ENCODE measurements around the gene FILIP1. TPM values are rescaled to one million over a fixed set of nuclear protein-coding genes. Genes with fewer than 3 reads are reported as not detected.

Gene FILIP1
- total RNA-seq, 1 experiment from 2014 or later: 2.9 TPM

GRCh38 chr6:75266716-75267291 lies 226.8 kb downstream of the FILIP1 start:
- Mint-ChIP-seq H3K4me3 (no peak overlapping the region), H3K4me1 (peaks cover 46% of the 10 kb centered on the region), H3K27ac (no peak overlapping the region), H3K36me3 (peaks cover 30% of the 10 kb centered on the region), H3K9me3 (peaks cover 16% of the 10 kb centered on the region), H3K27me3 (ENCODE audit: low read depth) (no peaks in the 10 kb centered on the region)
- DNase-seq (ENCODE audit: low spot score) (no peak), ATAC-seq (peak; percentile 19; the same call in 1 of the 2 replicates)
- CTCF ChIA-PET: interaction anchor here (0.7 to 2.2 kb wide), 9 partner anchors 11 to 296 kb away, joined by 3 to 16 read pairs (median 4); partner anchors contain the start of gene COX7A2
- POLR2A ChIA-PET: interaction anchor here (0.5 kb wide), 1 partner anchor 327 kb away, joined by 10 read pairs; no protein-coding TSS in a partner anchor
- peak; percentile 56 for TF ChIP-seq CTCF (IDR thresholded peaks at IDR 0.05)
- TF ChIP-seq, protein P1, sequence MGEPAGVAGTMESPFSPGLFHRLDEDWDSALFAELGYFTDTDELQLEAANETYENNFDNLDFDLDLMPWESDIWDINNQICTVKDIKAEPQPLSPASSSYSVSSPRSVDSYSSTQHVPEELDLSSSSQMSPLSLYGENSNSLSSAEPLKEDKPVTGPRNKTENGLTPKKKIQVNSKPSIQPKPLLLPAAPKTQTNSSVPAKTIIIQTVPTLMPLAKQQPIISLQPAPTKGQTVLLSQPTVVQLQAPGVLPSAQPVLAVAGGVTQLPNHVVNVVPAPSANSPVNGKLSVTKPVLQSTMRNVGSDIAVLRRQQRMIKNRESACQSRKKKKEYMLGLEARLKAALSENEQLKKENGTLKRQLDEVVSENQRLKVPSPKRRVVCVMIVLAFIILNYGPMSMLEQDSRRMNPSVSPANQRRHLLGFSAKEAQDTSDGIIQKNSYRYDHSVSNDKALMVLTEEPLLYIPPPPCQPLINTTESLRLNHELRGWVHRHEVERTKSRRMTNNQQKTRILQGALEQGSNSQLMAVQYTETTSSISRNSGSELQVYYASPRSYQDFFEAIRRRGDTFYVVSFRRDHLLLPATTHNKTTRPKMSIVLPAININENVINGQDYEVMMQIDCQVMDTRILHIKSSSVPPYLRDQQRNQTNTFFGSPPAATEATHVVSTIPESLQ (CRISPR knock-in tag; IDR thresholded peaks at IDR 0.05): no peak

- no peaks in the 10 kb centered on the region for H3K27me3 Mint-ChIP-seq (ENCODE audit: low read depth)
- no peak overlapping the region for H3K4me3 Mint-ChIP-seq
- peaks cover 31% of the 10 kb centered on the region for H3K36me3 Mint-ChIP-seq
- ATAC-seq (no peak), DNase-seq (ENCODE audit: low spot score) (no peak)
- TF ChIP-seq RORB (CRISPR knock-in tag; IDR thresholded peaks at IDR 0.05) (no peak), ZNF416 (CRISPR knock-in tag; IDR thresholded peaks at IDR 0.05) (no peak), ARID4B (CRISPR knock-in tag; IDR thresholded peaks at IDR 0.05; ENCODE audit: borderline replicate concordance) (no peak), NFATC4 (CRISPR knock-in tag; IDR thresholded peaks at IDR 0.05) (no peak), MLX (CRISPR knock-in tag; IDR thresholded peaks at IDR 0.05) (no peak), AFF4 (CRISPR knock-in tag; IDR thresholded peaks at IDR 0.05; ENCODE audit: borderline replicate concordance) (no peak), ZNF232 (CRISPR knock-in tag; IDR thresholded peaks at IDR 0.05) (no peak), TCF7 (CRISPR knock-in tag; IDR thresholded peaks at IDR 0.05; ENCODE audit: low read depth) (no peak), SMAD3 (CRISPR knock-in tag; IDR thresholded peaks at IDR 0.05; ENCODE audit: borderline replicate concordance) (no peak), NR1H2 (CRISPR knock-in tag; IDR thresholded peaks at IDR 0.05) (no peak), CBFB (CRISPR knock-in tag; IDR thresholded peaks at IDR 0.05; ENCODE audit: low read depth) (no peak), CREM (CRISPR knock-in tag; IDR thresholded peaks at IDR 0.05) (no peak), PRRX2 (CRISPR knock-in tag; IDR thresholded peaks at IDR 0.05) (no peak)
- TF ChIP-seq, protein P2, sequence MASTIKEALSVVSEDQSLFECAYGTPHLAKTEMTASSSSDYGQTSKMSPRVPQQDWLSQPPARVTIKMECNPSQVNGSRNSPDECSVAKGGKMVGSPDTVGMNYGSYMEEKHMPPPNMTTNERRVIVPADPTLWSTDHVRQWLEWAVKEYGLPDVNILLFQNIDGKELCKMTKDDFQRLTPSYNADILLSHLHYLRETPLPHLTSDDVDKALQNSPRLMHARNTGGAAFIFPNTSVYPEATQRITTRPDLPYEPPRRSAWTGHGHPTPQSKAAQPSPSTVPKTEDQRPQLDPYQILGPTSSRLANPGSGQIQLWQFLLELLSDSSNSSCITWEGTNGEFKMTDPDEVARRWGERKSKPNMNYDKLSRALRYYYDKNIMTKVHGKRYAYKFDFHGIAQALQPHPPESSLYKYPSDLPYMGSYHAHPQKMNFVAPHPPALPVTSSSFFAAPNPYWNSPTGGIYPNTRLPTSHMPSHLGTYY (CRISPR knock-in tag; IDR thresholded peaks at IDR 0.05): no peak
- no peaks in the 10 kb centered on the region for H3K9me3 Mint-ChIP-seq
- peaks cover 19% of the 10 kb centered on the region for H3K4me1 Mint-ChIP-seq
- POLR2A ChIA-PET: no interaction called here
- H3K27ac Mint-ChIP-seq: 0 out of 2 replicates have a peak overlapping the region, but pooled peaks have one; percentile 21
- CTCF ChIA-PET: no interaction called here
Observed at GRCh38 chr6:75263401-75263750, 230.2 kb downstream of the FILIP1 start.
